ENCODE results near the gene NDUFA5. TPM values are rescaled to one million over a fixed set of nuclear protein-coding genes. Genes with fewer than 3 reads are reported as not detected.
A peak's percentile ranks its signal among the peaks of the same experiment; 100 is the strongest.
"Not testable (repeated sequence)": the region's sequence is repeated elsewhere in the genome, so short reads cannot be mapped to it uniquely, and the experiment has no call there.

The NDUFA5 gene
- total and polyA plus RNA-seq, 5 donors from 2014 or later = 50.3 to 89.0 (median 79.5) TPM

DNA sequence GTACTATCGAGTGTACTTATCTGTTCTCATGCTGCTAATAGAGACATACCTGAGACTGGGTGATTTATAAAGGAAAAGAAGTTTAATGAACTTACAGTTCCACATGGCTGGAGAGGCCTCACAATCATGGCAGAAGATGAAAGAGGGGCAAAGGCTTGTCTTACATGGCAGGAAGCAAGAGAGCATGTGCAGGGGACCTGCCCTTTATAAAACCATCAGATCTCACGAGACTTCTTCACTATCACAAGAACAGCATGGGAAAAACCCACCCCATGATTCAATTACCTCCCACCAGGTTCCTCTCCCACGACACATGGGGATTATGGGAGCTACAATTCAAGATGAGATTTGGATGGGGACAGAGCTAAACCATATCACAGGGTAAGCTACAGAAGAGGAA is 4.5 kb downstream of the NDUFA5 start:
- Mint-ChIP-seq H3K9me3 (no peaks in the 10 kb centered on the region), H3K36me3 (peaks cover 35% of the 10 kb centered on the region), H3K4me3 (peak overlapping the region in 1 of 4 donors; percentile 56), H3K4me1 (peaks cover 27 to 36% (median 30%) of the 10 kb centered on the region in 4 donors), H3K27ac (peak overlapping the region in 1 of 3 donors; percentile 16), H3K27me3 (peaks cover 1% of the 10 kb centered on the region)
- Histone ChIP-seq H3K27ac (ENCODE audit: insufficient read depth, low read length, poor library complexity, severe bottlenecking) (no peak overlapping the region), H3K27me3 (ENCODE audit: control insufficient read depth, insufficient read depth, low read length) (no peaks in the 10 kb centered on the region), H3K9me3 (ENCODE audit: control insufficient read depth in 2 of 2, low read length in 2 of 2) (no peaks in the 10 kb centered on the region), H3K4me1 (ENCODE audit: control insufficient read depth, insufficient read depth, low read length, poor library complexity, severe bottlenecking) (peaks cover 30% of the 10 kb centered on the region), H3K4me3 (ENCODE audit: low read depth, low read length) (no peak overlapping the region), H3K36me3 (ENCODE audit: control insufficient read depth, insufficient read depth, low read length) (peaks cover 45% of the 10 kb centered on the region)
- no peak for DNase-seq
- ATAC-seq (ENCODE audit: low read depth in 2 of 2) = no peak

DNA sequence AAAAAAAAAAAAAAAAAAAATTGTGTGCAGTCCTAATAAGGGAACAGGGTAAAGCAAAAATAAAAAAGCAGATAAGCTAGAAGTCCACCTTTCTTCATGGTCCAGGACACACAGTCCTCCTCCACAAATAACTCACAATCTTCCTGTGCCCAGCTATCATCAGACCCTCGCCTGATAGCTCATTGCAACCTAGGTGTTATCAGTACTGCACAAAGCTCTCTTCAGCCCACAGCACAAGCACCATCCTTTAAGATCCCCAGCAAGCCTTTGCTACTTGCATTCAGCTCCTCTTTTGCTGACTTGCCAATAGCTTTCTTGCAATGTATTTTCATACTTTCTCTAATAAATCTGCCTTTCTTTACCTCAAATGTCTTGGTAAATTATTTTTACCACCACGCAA is 5.0 kb downstream of the NDUFA5 start:
- Mint-ChIP-seq H3K27ac (peak overlapping the region in 1 of 3 donors; percentile 16), H3K9me3 (no peaks in the 10 kb centered on the region)

DNA sequence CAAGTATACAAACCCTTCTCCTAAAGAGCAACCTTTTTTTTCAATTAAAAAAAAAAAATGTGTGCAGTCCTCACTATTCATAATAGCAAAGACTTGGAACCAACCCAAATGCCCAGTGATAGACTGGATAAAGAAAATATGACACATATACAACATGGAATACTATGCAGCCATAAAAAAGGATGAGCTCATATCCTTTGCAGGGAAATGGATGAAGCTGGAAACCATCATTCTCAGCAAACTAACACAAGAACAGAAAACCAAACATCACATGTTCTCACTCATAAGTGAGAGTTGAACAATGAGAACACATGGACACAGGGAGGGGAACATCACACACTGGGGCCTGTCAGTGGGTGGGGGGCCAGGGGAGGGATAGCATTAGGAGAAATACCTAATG is 5.5 kb downstream of the NDUFA5 start:
- not testable (repeated sequence) for H3K4me3 ChIP-seq (ENCODE audit: low read depth, low read length); H3K27me3 ChIP-seq (ENCODE audit: control insufficient read depth, insufficient read depth, low read length); H3K9me3 ChIP-seq (ENCODE audit: control insufficient read depth in 2 of 2, low read length in 2 of 2); H3K4me3 Mint-ChIP-seq; H3K27ac Mint-ChIP-seq; ATAC-seq (ENCODE audit: low read depth in 2 of 2); H3K27me3 Mint-ChIP-seq; DNase-seq; H3K27ac ChIP-seq (ENCODE audit: insufficient read depth, low read length, poor library complexity, severe bottlenecking); H3K9me3 Mint-ChIP-seq
- Mint-ChIP-seq H3K36me3 (peaks cover 42% of the 10 kb centered on the region), H3K4me1 (peaks cover 27 to 46% (median 34%) of the 10 kb centered on the region in 4 donors)
- peaks cover 54% of the 10 kb centered on the region for H3K36me3 ChIP-seq (ENCODE audit: control insufficient read depth, insufficient read depth, low read length)
- peaks cover 25% of the 10 kb centered on the region for H3K4me1 ChIP-seq (ENCODE audit: control insufficient read depth, insufficient read depth, low read length, poor library complexity, severe bottlenecking)

More for the DNA sequence above, 5.0 kb downstream of the NDUFA5 start:
- ATAC-seq (ENCODE audit: low read depth in 2 of 2) (no peak), DNase-seq (no peak)
- H3K27me3 Mint-ChIP-seq = no peaks in the 10 kb centered on the region
- H3K4me1 Mint-ChIP-seq = peaks cover 27 to 41% (median 31%) of the 10 kb centered on the region in 4 donors
- H3K27me3 ChIP-seq (ENCODE audit: control insufficient read depth, insufficient read depth, low read length) = no peaks in the 10 kb centered on the region
- H3K27ac ChIP-seq (ENCODE audit: insufficient read depth, low read length, poor library complexity, severe bottlenecking) = no peak overlapping the region
- peaks cover 38% of the 10 kb centered on the region for H3K36me3 Mint-ChIP-seq
- peaks cover 49% of the 10 kb centered on the region for H3K36me3 ChIP-seq (ENCODE audit: control insufficient read depth, insufficient read depth, low read length)
- no peak overlapping the region for H3K4me3 Mint-ChIP-seq
- no peak overlapping the region for H3K4me3 ChIP-seq (ENCODE audit: low read depth, low read length)
- peaks cover 28% of the 10 kb centered on the region for H3K4me1 ChIP-seq (ENCODE audit: control insufficient read depth, insufficient read depth, low read length, poor library complexity, severe bottlenecking)
- H3K9me3 ChIP-seq (ENCODE audit: control insufficient read depth in 2 of 2, low read length in 2 of 2) = no peaks in the 10 kb centered on the region

DNA sequence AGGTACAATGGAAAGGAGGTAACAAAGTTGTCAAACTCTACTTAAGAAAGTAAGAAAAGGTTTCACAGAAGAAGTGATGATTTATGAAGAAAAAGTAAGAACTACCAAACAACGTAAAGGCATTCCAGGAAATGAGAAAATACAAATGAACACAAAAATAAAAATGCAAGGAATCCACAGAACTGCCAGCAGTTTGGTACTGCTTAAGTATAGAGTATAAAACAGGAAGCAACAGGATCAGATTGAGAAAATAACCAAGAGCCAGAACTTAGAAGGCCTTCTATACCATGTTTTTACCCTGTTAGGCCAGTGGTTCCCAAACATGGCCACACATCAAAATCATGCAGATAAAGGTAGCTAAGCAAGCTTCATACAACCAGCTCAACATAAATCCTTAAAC is 9.2 kb downstream of the NDUFA5 start:
- Histone ChIP-seq H3K9me3 (ENCODE audit: control insufficient read depth in 2 of 2, low read length in 2 of 2) (no peaks in the 10 kb centered on the region), H3K4me3 (ENCODE audit: low read depth, low read length) (no peak overlapping the region), H3K27ac (ENCODE audit: insufficient read depth, low read length, poor library complexity, severe bottlenecking) (no peak overlapping the region), H3K4me1 (ENCODE audit: control insufficient read depth, insufficient read depth, low read length, poor library complexity, severe bottlenecking) (peaks cover 3% of the 10 kb centered on the region), H3K27me3 (ENCODE audit: control insufficient read depth, insufficient read depth, low read length) (no peaks in the 10 kb centered on the region), H3K36me3 (ENCODE audit: control insufficient read depth, insufficient read depth, low read length) (peaks cover 60% of the 10 kb centered on the region)
- Mint-ChIP-seq H3K27me3 (no peaks in the 10 kb centered on the region), H3K4me1 (peaks cover 34 to 49% (median 39%) of the 10 kb centered on the region in 4 donors), H3K4me3 (peak overlapping the region in 1 of 4 donors; percentile 16), H3K36me3 (peaks cover 46% of the 10 kb centered on the region), H3K27ac (peak overlapping the region in 2 of 3 donors; percentile 11 to 82), H3K9me3 (no peaks in the 10 kb centered on the region)
- ATAC-seq (ENCODE audit: low read depth in 2 of 2) = no peak
- DNase-seq = no peak

DNA sequence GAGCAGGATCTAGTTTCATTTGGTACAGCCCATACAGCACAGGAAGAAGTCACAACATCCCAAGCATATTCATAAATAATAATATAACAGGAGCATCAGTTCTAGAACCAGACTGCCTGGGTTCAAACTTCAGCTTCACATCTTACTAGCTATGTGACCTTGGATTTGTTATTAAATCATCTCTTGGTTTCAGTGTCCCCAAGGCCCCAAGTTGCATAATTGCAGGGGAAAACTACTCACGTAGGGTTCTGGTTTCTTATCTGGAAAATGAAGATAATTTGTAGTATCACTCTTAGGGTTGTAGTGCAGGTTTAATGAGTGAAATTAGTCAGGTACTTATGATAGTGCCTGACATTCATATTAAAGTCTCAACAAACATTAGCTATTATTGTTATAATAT is 17.7 kb downstream of the NDUFA5 start:
- DNase-seq (no peak), ATAC-seq (ENCODE audit: low read depth in 2 of 2) (no peak)
- H3K4me1 Mint-ChIP-seq = peaks cover 2 to 10% (median 8%) of the 10 kb centered on the region in 4 donors
- Histone ChIP-seq H3K4me1 (ENCODE audit: control insufficient read depth, insufficient read depth, low read length, poor library complexity, severe bottlenecking) (peaks cover 8% of the 10 kb centered on the region), H3K27me3 (ENCODE audit: control insufficient read depth, insufficient read depth, low read length) (no peaks in the 10 kb centered on the region), H3K4me3 (ENCODE audit: low read depth, low read length) (no peak overlapping the region), H3K36me3 (ENCODE audit: control insufficient read depth, insufficient read depth, low read length) (peaks cover 8% of the 10 kb centered on the region), H3K27ac (ENCODE audit: insufficient read depth, low read length, poor library complexity, severe bottlenecking) (no peak overlapping the region), H3K9me3 (ENCODE audit: control insufficient read depth in 2 of 2, low read length in 2 of 2) (no peaks in the 10 kb centered on the region)
- H3K4me3 Mint-ChIP-seq = no peak overlapping the region
- H3K27ac Mint-ChIP-seq = no peak overlapping the region
- peaks cover under 1% of the 10 kb centered on the region for H3K27me3 Mint-ChIP-seq
- H3K9me3 Mint-ChIP-seq = no peaks in the 10 kb centered on the region
- H3K36me3 Mint-ChIP-seq = peaks cover 6% of the 10 kb centered on the region

DNA sequence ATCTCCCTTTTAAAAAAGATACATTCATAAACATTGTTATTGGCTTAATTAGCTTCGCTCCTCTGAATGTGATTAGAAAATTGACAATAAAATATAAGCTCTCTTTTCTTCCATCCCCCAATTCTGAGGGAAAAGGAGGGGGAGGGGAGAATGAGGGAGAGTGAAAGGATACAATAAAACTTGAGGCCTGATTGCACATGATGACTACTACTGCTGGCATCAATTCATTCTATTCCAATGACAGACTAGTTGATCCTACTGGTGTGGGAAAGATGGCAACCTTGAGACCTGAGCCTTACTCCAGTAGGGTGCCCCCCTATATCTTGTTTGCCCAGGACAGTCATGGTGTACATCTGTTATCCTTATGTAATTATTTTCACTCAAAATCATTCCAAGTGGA is 18.7 kb downstream of the NDUFA5 start:
- H3K4me1 Mint-ChIP-seq = peaks cover 4 to 17% (median 12%) of the 10 kb centered on the region in 4 donors
- peaks cover 11% of the 10 kb centered on the region for H3K27me3 Mint-ChIP-seq

DNA sequence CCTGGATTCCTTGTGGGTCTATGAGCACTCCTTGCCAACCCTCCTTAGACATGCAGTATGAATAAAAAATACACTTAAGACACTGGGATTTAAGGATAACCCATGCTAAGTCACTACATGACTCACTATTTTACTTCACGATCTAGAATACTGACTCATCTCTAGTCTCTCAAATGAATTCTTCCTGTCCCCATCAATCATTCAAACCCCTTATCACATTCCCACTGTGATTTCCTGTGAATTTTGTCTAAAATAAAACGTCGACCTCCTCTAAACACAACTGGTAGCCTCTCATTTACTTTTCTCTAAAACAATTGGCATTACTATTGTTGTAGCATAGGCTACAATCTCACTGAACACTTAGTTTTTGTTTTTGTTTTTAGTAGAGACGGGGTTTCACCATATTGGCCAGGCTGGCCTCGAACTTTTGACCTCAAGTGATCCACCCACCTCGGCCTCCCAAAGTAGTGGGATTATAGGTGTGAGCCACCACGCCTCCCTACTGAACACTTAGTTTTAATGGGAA is 19.4 kb downstream of the NDUFA5 start:
- Histone ChIP-seq H3K4me3 (ENCODE audit: low read depth, low read length) (no peak overlapping the region), H3K27ac (ENCODE audit: insufficient read depth, low read length, poor library complexity, severe bottlenecking) (no peak overlapping the region), H3K36me3 (ENCODE audit: control insufficient read depth, insufficient read depth, low read length) (peaks cover 3% of the 10 kb centered on the region), H3K4me1 (ENCODE audit: control insufficient read depth, insufficient read depth, low read length, poor library complexity, severe bottlenecking) (peaks cover 20% of the 10 kb centered on the region), H3K9me3 (ENCODE audit: control insufficient read depth in 2 of 2, low read length in 2 of 2) (no peaks in the 10 kb centered on the region), H3K27me3 (ENCODE audit: control insufficient read depth, insufficient read depth, low read length) (peaks cover 3% of the 10 kb centered on the region)
- ATAC-seq (ENCODE audit: low read depth in 2 of 2) = no peak
- Mint-ChIP-seq H3K27me3 (peaks cover 17% of the 10 kb centered on the region), H3K9me3 (no peaks in the 10 kb centered on the region), H3K36me3 (peaks cover 6% of the 10 kb centered on the region), H3K4me3 (peak overlapping the region in 1 of 4 donors; percentile 53), H3K4me1 (peaks cover 9 to 22% (median 17%) of the 10 kb centered on the region in 4 donors), H3K27ac (no peak overlapping the region)
- DNase-seq = no peak

More for the DNA sequence above, 18.7 kb downstream of the NDUFA5 start:
- no peak overlapping the region for H3K27ac Mint-ChIP-seq
- no peaks in the 10 kb centered on the region for H3K9me3 ChIP-seq (ENCODE audit: control insufficient read depth in 2 of 2, low read length in 2 of 2)
- H3K4me3 ChIP-seq (ENCODE audit: low read depth, low read length) = no peak overlapping the region
- H3K36me3 Mint-ChIP-seq = peaks cover 6% of the 10 kb centered on the region
- no peaks in the 10 kb centered on the region for H3K27me3 ChIP-seq (ENCODE audit: control insufficient read depth, insufficient read depth, low read length)
- H3K9me3 Mint-ChIP-seq = no peaks in the 10 kb centered on the region
- peaks cover 7% of the 10 kb centered on the region for H3K36me3 ChIP-seq (ENCODE audit: control insufficient read depth, insufficient read depth, low read length)
- no peak overlapping the region for H3K27ac ChIP-seq (ENCODE audit: insufficient read depth, low read length, poor library complexity, severe bottlenecking)
- ATAC-seq (ENCODE audit: low read depth in 2 of 2) = no peak
- DNase-seq = no peak
- no peak overlapping the region for H3K4me3 Mint-ChIP-seq
- H3K4me1 ChIP-seq (ENCODE audit: control insufficient read depth, insufficient read depth, low read length, poor library complexity, severe bottlenecking) = peaks cover 17% of the 10 kb centered on the region

DNA sequence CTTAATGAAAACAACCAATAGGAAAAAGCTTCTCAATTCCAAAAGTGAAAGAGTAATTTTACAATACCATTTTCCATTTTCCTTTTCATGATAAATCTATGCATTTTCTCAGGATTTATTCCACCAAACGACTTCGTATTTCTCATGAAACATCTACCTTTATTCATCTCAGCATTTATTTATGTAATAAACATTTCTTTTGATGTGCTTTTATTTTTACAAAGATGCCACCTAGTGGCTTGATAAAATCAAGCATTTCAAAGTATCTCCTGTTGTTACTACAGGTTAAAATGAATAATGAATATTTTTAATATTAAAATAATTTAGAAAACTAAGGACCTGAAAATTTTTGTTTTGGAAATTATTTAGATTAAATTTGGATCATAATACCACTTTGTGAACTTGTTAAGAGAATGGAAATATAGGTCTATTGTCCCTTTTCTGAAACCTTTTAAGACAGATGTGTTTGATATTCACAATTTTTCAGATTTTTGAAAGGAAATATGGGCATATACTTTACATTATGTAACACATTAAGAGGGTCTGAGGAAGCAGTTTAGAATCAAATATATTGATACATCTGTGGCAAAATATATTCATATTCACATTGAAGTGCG is 20.5 kb downstream of the NDUFA5 start:
- Mint-ChIP-seq H3K4me3 (peak overlapping the region in 1 of 4 donors; percentile 79), H3K27me3 (peaks cover 20% of the 10 kb centered on the region), H3K9me3 (no peaks in the 10 kb centered on the region), H3K27ac (no peak overlapping the region), H3K4me1 (peaks cover 14 to 29% (median 19%) of the 10 kb centered on the region in 4 donors), H3K36me3 (peaks cover 5% of the 10 kb centered on the region)
- ATAC-seq (ENCODE audit: low read depth in 2 of 2) = no peak
- Histone ChIP-seq H3K36me3 (ENCODE audit: control insufficient read depth, insufficient read depth, low read length) (no peaks in the 10 kb centered on the region), H3K4me1 (ENCODE audit: control insufficient read depth, insufficient read depth, low read length, poor library complexity, severe bottlenecking) (peaks cover 22% of the 10 kb centered on the region), H3K27me3 (ENCODE audit: control insufficient read depth, insufficient read depth, low read length) (peaks cover 3% of the 10 kb centered on the region), H3K9me3 (ENCODE audit: control insufficient read depth in 2 of 2, low read length in 2 of 2) (no peaks in the 10 kb centered on the region), H3K4me3 (ENCODE audit: low read depth, low read length) (no peak overlapping the region), H3K27ac (ENCODE audit: insufficient read depth, low read length, poor library complexity, severe bottlenecking) (no peak overlapping the region)
- peak in 2 of 3 donors; percentile 53 to 57 for DNase-seq

Measured in CD4-positive, CD25-positive, alpha-beta regulatory T cell (primary cell).